ENCODE results near the gene MKNK1. TPM values are rescaled to one million over a fixed set of nuclear protein-coding genes. Genes with fewer than 3 reads are reported as not detected.
A peak's percentile ranks its signal among the peaks of the same experiment; 100 is the strongest.

Gene MKNK1
- total RNA-seq, 1 donor = 17.7 TPM

GRCh38 chr1:46543761-46544560, 60.1 kb downstream of the MKNK1 start:
- no peak overlapping the region for H3K4me3 ChIP-seq (ENCODE audit: low read depth, low read length)
- DNase-seq (ENCODE audit: low read depth) = no peak
- TF ChIP-seq, protein P1, sequence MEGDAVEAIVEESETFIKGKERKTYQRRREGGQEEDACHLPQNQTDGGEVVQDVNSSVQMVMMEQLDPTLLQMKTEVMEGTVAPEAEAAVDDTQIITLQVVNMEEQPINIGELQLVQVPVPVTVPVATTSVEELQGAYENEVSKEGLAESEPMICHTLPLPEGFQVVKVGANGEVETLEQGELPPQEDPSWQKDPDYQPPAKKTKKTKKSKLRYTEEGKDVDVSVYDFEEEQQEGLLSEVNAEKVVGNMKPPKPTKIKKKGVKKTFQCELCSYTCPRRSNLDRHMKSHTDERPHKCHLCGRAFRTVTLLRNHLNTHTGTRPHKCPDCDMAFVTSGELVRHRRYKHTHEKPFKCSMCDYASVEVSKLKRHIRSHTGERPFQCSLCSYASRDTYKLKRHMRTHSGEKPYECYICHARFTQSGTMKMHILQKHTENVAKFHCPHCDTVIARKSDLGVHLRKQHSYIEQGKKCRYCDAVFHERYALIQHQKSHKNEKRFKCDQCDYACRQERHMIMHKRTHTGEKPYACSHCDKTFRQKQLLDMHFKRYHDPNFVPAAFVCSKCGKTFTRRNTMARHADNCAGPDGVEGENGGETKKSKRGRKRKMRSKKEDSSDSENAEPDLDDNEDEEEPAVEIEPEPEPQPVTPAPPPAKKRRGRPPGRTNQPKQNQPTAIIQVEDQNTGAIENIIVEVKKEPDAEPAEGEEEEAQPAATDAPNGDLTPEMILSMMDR (IDR thresholded peaks at IDR 0.05; ENCODE audit: insufficient read depth, low read length) = no peak

- no peak overlapping the region for H3K4me3 ChIP-seq (ENCODE audit: low read depth, low read length)
- TF ChIP-seq, protein P1 (IDR thresholded peaks at IDR 0.05; ENCODE audit: insufficient read depth, low read length) = no peak
- DNase-seq (ENCODE audit: low read depth) = no peak
Observed at GRCh38 chr1:46543382-46543760, 60.7 kb downstream of the MKNK1 start.

DNA sequence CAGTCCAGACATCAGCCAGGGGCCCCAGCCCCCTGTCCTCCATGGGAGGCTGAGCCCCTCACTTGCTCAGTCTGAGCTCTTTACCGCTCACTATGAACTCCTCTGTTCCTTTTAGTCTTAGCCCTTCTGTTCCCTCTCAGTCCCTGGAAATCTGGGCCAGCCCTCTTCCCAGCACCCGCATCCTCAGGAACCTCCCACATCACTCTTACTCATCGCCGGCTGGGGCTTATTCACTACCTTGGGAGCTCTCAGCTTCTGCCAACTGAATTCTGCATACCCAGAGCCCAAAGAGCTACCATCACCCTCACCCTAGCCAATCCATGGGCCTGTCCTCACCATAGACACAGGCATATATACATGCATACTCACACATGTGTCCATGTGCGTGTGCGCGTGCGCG, 64.1 kb downstream of the MKNK1 start:
- H3K4me3 ChIP-seq (ENCODE audit: low read depth, low read length) = no peak overlapping the region
- DNase-seq (ENCODE audit: low read depth) = peak; percentile 77
- TF ChIP-seq, protein P1 (IDR thresholded peaks at IDR 0.05; ENCODE audit: insufficient read depth, low read length) = no peak

GRCh38 chr1:46538147-46538546, 65.9 kb downstream of the MKNK1 start:
- no peak for DNase-seq (ENCODE audit: low read depth)
- H3K4me3 ChIP-seq (ENCODE audit: low read depth, low read length) = no peak overlapping the region
- TF ChIP-seq, protein P1 (IDR thresholded peaks at IDR 0.05; ENCODE audit: insufficient read depth, low read length) = no peak

- TF ChIP-seq, protein P1 (IDR thresholded peaks at IDR 0.05; ENCODE audit: insufficient read depth, low read length) = no peak
- DNase-seq (ENCODE audit: low read depth) = no peak
- no peak overlapping the region for H3K4me3 ChIP-seq (ENCODE audit: low read depth, low read length)
Observed at GRCh38 chr1:46537651-46538050, 66.4 kb downstream of the MKNK1 start.

- TF ChIP-seq, protein P1 (IDR thresholded peaks at IDR 0.05; ENCODE audit: insufficient read depth, low read length) = no peak
- no peak overlapping the region for H3K4me3 ChIP-seq (ENCODE audit: low read depth, low read length)
- DNase-seq (ENCODE audit: low read depth) = no peak
Observed at GRCh38 chr1:46536527-46536926, 67.5 kb downstream of the MKNK1 start.

DNA sequence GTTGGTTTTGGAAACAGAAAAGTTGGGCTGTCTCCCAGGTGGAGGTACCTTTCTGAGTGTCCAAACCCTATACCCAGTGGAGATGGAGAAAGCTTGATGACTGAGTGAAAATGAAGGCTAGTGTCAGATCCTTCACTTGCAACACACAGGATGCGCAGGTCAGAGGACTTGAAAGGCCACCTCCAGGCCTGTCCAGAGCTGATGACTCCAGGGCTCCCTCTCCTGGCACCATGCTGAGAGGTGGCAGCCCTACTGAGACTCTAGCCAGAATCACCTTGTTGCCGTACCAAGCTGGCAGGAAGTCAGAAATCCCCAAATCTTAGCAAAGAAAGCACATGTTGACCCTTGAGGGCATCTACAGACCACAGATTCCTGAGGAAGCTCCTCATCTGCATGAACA, 69.0 kb downstream of the MKNK1 start:
- TF ChIP-seq, protein P1 (IDR thresholded peaks at IDR 0.05; ENCODE audit: insufficient read depth, low read length) = peak; percentile 39
- DNase-seq (ENCODE audit: low read depth) = no peak
- no peak overlapping the region for H3K4me3 ChIP-seq (ENCODE audit: low read depth, low read length)
